ENCODE data around the gene GRWD1. TPM values are rescaled to one million over a fixed set of nuclear protein-coding genes. Genes with fewer than 3 reads are reported as not detected.
A peak's percentile ranks its signal among the peaks of the same experiment; 100 is the strongest.

GRWD1 gene
- total and polyA plus RNA-seq, 2 of the 13 experiments (the other 11 are each of a cell fraction or from before 2014, with no cell fraction given): 10.8 to 46.6 TPM

- TF ChIP-seq HNF1A (IDR thresholded peaks at IDR 0.05; ENCODE audit: low read depth) (no peak), HNF1A (CRISPR knock-in tag; IDR thresholded peaks at IDR 0.05; ENCODE audit: borderline replicate concordance) (no peak), KLF13 (CRISPR knock-in tag; IDR thresholded peaks at IDR 0.05) (no peak), EP300 (IDR thresholded peaks at IDR 0.05; ENCODE audit: low read depth in 2 of 2, low read length in 2 of 2) (peak in 1 of 2 experiments; percentile 16; a peak in 1 of 4 replicates), EP300 (CRISPR knock-in tag; IDR thresholded peaks at IDR 0.05; ENCODE audit: borderline replicate concordance) (no peak), ZNF629 (CRISPR knock-in tag; conservative IDR thresholded peaks at IDR 0.05) (peak; percentile 83), HNF4G (IDR thresholded peaks at IDR 0.05; ENCODE audit: borderline replicate concordance, low read depth, low read length) (peak; percentile 79), HNF4G (CRISPR knock-in tag; IDR thresholded peaks at IDR 0.05; ENCODE audit: borderline replicate concordance, low read depth) (no peak), DNMT1 (CRISPR knock-in tag; IDR thresholded peaks at IDR 0.05) (no peak), RCOR2 (CRISPR knock-in tag; IDR thresholded peaks at IDR 0.05) (no peak), ZNF780A (CRISPR knock-in tag; IDR thresholded peaks at IDR 0.05) (no peak), PHF5A (CRISPR knock-in tag; IDR thresholded peaks at IDR 0.05; ENCODE audit: low read depth, unreplicated experiment) (no peak), ZNF430 (CRISPR knock-in tag; IDR thresholded peaks at IDR 0.05) (no peak), GABPB1 (CRISPR knock-in tag; IDR thresholded peaks at IDR 0.05) (no peak), MATR3 (CRISPR knock-in tag; IDR thresholded peaks at IDR 0.05) (no peak), MTF1 (CRISPR knock-in tag; IDR thresholded peaks at IDR 0.05) (no peak), TBX2 (CRISPR knock-in tag; IDR thresholded peaks at IDR 0.05; ENCODE audit: borderline replicate concordance) (peak; percentile 31; the same call in 1 of the 2 replicates), ZEB1 (IDR thresholded peaks at IDR 0.05; ENCODE audit: insufficient replicate concordance, low read depth) (no peak), HNF4A (CRISPR knock-in tag; IDR thresholded peaks at IDR 0.05) (peak; percentile 79), ZSCAN31 (CRISPR knock-in tag; IDR thresholded peaks at IDR 0.05; ENCODE audit: low read depth) (0 out of 2 replicates have a peak, but pooled peaks have one; percentile 32), USF2 (IDR thresholded peaks at IDR 0.05; ENCODE audit: low read depth, low read length) (no peak), USF2 (CRISPR knock-in tag; IDR thresholded peaks at IDR 0.05; ENCODE audit: borderline replicate concordance) (no peak), HDAC2 (CRISPR knock-in tag; IDR thresholded peaks at IDR 0.05) (peak; percentile 43; the same call in 1 of the 2 replicates), DNMT3B (CRISPR knock-in tag; conservative IDR thresholded peaks at IDR 0.05) (no peak)
- TF ChIP-seq, protein P1, sequence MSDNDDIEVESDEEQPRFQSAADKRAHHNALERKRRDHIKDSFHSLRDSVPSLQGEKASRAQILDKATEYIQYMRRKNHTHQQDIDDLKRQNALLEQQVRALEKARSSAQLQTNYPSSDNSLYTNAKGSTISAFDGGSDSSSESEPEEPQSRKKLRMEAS (IDR thresholded peaks at IDR 0.05): peak; percentile 26; the same call in 1 of the 2 replicates
These were observed 41.8 kb downstream of the GRWD1 start (continued) for GRCh38 chr19:48487544-48487943.

Measured in HepG2 (cell line).